ENCODE data around the gene ERC2.

The ERC2 gene

GRCh38 chr3:55929154-55929869, 539.0 kb downstream of the ERC2 start:
- no peak for DNase-seq (ENCODE audit: low read depth)

- no peak for DNase-seq (ENCODE audit: low read depth)
Measured at GRCh38 chr3:55923626-55924025, 544.6 kb downstream of the ERC2 start.

- DNase-seq (ENCODE audit: low read depth) = no peak
Measured at GRCh38 chr3:55923207-55923606, 545.1 kb downstream of the ERC2 start.

- DNase-seq (ENCODE audit: low read depth) = no peak
Measured at GRCh38 chr3:55912880-55913279, 555.4 kb downstream of the ERC2 start.

GRCh38 chr3:55911266-55911665, 557.0 kb downstream of the ERC2 start:
- DNase-seq (ENCODE audit: low read depth) = no peak

- no peak for DNase-seq (ENCODE audit: low read depth)
Measured at GRCh38 chr3:55910543-55910942, 557.7 kb downstream of the ERC2 start.

GRCh38 chr3:55909373-55909772, 558.9 kb downstream of the ERC2 start:
- no peak for DNase-seq (ENCODE audit: low read depth)

- DNase-seq (ENCODE audit: low read depth) = no peak
Measured at GRCh38 chr3:55907616-55908015, 560.7 kb downstream of the ERC2 start.

GRCh38 chr3:55906896-55907295, 561.4 kb downstream of the ERC2 start:
- no peak for DNase-seq (ENCODE audit: low read depth)

- no peak for DNase-seq (ENCODE audit: low read depth)
Measured at GRCh38 chr3:55904716-55905115, 563.6 kb downstream of the ERC2 start.

- no peak for DNase-seq (ENCODE audit: low read depth)
Measured at GRCh38 chr3:55903680-55904079, 564.6 kb downstream of the ERC2 start.

- no peak for DNase-seq (ENCODE audit: low read depth)
Measured at GRCh38 chr3:55902221-55902900, 565.9 kb downstream of the ERC2 start.

GRCh38 chr3:55899887-55900286, 568.4 kb downstream of the ERC2 start:
- DNase-seq (ENCODE audit: low read depth) = no peak

- no peak for DNase-seq (ENCODE audit: low read depth)
Measured at GRCh38 chr3:55897573-55898224, 570.6 kb downstream of the ERC2 start.

GRCh38 chr3:55895897-55896566, 572.2 kb downstream of the ERC2 start:
- no peak for DNase-seq (ENCODE audit: low read depth)

GRCh38 chr3:55894605-55895004, 573.7 kb downstream of the ERC2 start:
- DNase-seq (ENCODE audit: low read depth) = no peak

GRCh38 chr3:55893045-55893664, 575.1 kb downstream of the ERC2 start:
- DNase-seq (ENCODE audit: low read depth) = no peak

- DNase-seq (ENCODE audit: low read depth) = no peak
Measured at GRCh38 chr3:55891106-55891505, 577.2 kb downstream of the ERC2 start.

- no peak for DNase-seq (ENCODE audit: low read depth)
Measured at GRCh38 chr3:55888282-55888885, 579.9 kb downstream of the ERC2 start.

- no peak for DNase-seq (ENCODE audit: low read depth)
Measured at GRCh38 chr3:55885721-55886120, 582.5 kb downstream of the ERC2 start.

- DNase-seq (ENCODE audit: low read depth) = no peak
Measured at GRCh38 chr3:55884491-55885285, 583.6 kb downstream of the ERC2 start.
